Ecto neural progenitor cell (in vitro differentiated cells): ENCODE results near the gene AFAP1.

Experiments used
- DNase-seq: peaks from one replicate; pipeline ENCODE4 v3.0.0-alpha.2; 2018; ENCODE audit warnings: low spot score

AFAP1 gene

DNA sequence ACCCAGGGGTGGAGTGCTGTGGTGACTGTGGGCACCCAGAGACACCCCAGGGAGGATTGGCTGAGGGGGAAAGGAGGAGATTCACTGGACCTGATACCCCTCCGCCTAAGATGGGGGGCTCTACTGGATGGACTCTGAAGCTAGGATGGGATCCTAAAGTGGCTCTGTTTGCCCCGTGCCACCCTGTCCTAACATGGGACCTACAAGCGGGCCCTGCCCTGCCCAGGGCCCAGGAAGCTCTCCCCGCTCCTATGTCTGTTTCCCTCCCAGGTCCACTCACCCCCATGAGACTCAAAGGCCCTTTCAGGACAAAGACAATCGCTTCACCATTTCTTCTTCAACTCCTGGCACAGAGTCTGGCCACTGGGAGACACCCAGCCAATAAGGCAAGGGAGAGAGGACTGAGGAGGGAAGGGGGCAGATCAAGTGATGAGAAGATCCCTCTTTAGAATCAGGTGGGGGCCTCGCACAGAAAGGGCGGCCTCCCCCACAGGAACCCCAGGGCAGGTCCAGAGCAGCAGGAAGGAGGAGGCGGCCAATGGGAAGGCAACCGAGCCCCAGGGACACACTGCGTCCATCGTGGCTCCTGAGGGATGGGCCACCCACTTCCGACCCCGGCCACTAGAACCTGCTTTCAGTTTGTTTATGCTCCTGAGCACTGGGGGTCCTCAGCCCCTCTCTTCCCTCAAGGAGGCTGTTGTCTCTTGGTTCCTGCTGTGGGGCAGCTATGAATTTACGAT lies 155.4 kb downstream of the AFAP1 start:
- no peak for DNase-seq

DNA sequence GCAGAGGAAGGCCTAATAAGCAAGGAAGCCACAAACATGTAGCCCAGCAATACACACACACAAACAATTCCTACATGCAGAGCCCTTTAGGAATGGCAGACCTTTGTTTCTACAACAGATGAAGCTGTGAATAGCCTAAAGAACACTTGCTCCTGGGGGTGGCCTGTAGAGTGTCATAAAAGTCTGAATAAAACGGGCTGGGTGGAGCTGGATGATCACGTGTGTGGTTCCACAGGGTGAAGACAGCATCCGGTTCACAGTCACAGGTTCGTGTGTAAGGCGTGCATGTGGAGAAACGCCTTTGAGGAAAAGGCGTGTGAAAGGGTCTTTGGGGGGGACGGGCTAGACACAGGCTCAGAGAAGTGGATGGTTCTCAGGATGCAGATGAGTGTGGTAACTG lies 156.1 kb downstream of the AFAP1 start:
- DNase-seq: no peak

DNA sequence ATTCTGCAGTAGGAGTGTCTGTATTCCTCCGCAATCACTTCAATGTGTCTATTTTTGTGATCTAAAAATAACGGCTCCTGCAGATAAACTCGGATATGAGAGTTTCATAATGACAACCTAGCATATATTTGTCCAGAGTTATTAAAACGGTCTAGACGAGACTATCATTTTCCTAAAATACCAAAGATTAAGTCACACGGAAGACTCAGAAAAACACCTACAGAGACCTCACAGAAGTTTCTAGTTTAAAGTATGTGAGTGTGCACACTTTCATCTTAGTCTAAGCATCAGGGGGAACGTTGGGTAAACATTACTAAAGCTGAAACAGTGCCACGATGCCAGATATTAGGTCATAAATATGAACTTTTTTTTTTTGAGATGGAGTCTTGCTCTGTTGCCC lies 156.9 kb downstream of the AFAP1 start:
- DNase-seq: no peak

DNA sequence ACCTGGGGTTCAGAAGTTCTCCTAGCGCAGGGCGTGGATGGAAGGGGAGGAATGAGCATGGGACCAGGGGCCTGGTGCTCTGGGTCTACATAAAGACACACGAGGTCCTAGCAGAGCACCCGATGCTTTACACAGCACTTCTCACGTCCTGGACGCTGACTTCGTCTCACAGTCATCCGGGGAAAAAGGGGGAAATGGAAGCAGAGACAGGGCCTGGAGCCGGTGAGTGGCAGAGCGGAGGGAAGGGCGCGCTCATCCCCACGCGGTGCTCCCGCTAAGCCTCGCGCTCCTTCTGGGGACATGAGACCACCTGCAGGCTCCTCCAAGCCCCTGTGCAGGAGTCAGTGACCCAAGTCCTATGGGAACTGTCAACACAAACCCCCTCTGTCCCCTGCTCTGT lies 157.7 kb downstream of the AFAP1 start:
- DNase-seq: no peak

DNA sequence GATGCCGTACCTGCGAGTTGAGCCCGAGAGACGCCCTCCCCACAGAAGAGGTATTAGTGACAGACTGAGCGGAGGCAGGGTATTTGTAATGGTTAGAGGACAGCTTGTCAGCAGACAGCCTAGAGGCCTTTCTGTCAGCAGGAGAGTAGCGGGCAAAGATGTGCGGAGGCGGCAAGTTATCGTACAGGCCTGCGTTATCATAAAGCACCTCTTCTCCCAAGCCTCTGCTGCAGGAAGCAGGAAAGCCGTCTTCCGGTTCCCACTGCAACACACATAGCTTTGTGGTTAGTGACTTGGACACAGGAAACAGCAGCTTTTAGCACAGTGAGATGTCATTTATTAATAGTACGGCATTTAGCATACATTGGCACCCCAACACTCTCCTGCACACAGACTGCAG lies 158.3 kb downstream of the AFAP1 start:
- DNase-seq: no peak

DNA sequence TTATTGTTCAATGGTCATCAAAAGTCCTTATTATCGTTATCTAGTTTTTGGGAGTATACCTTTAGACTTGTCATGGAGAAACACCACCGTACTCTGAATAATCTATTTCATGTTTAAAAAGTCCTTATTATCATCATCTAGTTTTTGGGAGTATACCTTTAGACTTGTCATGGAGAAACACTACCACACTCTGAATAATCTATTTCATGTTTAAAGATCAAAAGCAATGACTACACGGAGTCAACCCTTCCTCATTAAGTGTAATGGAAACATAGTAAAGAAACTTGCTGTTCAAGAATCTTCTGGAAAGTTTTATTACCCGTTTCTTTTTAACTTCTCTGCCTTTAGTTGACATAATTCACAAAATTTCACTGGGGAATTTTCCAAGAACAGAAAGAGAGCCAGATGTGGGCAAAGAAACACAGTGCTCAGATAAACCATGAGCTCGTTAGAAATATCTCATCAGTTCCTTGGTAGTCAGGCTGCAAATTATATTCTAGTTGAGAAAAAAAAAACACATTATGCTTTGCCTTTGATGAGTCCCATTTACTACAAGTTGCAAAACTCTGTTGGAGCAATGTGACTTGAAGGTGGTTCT lies 158.8 kb downstream of the AFAP1 start:
- DNase-seq: no peak

DNA sequence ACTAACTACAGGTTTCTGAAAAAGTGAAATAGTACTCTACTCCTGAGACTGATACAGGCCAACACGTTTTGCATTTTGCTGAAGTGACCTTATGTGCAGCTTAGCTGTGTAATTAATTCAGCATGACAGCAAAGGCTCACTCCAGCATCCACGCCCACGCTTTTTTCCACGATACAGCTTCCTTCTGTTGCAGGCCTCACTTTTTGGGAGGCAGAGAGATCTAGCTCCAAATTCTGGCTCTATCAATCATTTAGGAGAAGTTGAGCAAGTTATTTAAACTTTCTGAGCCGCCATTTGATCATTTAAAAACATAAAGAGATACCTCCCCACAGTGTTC lies 160.3 kb downstream of the AFAP1 start:
- no peak for DNase-seq

DNA sequence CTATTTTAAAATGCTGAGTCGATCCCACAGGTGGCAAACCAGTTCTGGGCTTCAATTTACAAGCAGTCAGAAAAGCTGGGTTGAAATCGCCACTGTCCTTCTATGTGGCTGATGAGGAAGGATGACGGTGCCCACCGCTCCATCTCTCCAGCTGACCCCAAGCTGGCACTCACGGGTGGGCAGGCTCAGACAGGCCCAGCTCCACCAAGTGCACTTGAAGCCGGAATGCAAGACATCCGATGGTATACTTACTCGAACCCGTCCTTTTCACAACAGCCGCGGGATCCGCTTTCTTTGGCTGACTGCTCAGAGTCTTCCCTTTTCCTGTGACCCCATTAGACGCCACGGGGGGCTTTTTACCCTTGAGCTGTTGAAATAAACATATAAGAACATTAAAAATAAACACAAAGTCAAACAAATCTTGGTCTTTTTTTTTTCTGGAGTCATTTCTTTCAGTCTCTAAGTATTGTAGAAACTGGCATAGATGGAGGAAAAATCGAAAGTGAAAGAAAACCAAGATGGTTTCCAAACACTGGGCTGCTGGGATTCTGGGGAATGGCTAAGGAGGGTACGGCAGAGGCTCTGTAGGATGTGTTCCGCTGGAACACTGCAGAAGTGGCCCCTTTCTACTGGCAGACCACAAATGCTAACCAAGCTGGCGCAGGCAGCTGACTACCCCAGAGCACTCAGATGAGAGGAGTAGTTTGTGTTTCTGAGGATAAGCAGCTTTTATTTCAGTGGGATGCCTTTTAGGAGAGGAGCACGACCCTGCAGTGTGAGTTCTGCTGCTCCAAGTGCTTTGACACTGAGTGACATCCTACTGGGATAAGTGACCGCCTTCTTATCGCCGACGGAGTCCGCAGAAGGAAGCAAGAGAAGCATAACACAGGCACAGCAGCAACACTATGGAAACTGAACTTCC lies 160.9 kb downstream of the AFAP1 start:
- no peak for DNase-seq

DNA sequence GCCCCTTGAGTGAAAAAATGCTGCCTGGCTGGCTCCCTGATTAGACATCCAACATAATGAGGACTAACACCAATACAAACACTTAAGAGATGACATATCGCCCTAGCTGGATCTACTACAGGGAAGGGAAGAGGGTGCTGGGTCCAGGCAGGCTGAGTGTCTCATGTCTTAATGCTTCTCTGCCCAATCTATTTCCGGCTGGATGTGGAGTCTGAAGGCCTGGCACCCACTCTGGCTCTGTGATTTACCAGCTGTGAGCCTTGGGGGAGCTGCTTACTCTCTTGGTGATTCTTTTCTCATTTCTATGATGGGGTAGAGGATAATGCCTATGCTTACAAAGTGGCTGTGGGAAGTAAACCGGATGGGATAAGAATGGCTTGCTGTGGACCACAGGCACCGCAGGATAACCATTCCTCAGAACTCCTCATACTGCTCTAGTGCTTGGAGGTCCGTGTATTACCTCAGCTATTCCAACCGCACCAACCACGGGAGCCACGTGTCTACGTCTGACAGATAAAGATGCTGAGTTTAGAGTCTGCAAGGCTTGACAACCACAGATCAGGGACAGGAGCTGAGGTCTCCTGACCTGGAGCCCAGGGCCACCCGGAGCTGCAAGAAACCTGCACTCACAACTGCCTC lies 161.7 kb downstream of the AFAP1 start:
- DNase-seq: no peak

DNA sequence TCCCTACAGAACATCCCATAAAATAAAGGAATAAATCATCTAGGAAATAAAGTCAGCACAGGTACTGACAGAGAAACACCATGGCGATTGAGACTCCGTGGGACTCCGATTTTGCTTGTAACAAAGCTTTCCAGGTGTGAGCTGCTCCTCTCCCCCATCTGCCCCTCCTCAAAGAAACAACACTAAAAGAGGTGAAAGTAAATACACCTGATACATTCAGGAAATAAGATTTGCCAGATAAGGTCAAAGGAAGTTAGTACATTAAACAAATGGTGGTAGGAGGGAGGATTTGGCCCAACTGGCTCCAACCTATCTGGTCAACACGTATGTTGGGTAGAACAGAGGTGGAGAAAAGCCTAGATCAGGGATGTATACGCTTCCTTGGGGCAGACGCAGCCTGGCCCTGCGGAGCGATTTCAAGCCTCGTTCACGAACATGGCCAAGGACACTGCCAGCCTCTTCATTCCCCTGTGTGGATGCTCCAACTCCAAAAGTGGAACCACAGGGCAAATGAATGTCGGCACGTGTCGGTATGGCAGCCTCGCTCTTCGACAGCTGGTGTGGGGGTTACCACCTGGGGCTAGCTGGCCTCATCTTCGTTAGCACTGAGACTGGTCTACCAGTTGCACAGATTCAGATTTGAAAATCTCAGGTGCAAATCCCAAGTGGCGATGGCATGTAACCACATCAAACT lies 162.5 kb downstream of the AFAP1 start:
- DNase-seq: no peak

DNA sequence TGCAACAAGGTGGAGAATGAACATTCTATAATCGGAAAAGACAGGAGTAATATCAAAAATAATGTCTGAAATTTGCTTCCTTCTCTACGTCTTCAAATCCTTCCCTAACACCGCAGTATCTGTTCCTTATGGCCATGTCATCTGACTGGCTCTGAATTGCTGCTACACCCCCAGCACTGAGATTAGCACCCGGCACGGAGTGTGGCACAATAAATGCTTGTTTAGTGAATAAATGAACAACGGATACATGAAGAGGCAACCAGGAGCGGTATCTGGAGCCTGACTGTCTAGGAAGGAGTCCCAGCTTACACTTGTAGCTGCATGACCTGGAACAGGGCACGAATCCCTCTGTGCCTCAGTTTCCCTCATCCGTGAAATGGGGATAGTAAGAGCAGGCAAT lies 164.3 kb downstream of the AFAP1 start:
- DNase-seq: no peak

DNA sequence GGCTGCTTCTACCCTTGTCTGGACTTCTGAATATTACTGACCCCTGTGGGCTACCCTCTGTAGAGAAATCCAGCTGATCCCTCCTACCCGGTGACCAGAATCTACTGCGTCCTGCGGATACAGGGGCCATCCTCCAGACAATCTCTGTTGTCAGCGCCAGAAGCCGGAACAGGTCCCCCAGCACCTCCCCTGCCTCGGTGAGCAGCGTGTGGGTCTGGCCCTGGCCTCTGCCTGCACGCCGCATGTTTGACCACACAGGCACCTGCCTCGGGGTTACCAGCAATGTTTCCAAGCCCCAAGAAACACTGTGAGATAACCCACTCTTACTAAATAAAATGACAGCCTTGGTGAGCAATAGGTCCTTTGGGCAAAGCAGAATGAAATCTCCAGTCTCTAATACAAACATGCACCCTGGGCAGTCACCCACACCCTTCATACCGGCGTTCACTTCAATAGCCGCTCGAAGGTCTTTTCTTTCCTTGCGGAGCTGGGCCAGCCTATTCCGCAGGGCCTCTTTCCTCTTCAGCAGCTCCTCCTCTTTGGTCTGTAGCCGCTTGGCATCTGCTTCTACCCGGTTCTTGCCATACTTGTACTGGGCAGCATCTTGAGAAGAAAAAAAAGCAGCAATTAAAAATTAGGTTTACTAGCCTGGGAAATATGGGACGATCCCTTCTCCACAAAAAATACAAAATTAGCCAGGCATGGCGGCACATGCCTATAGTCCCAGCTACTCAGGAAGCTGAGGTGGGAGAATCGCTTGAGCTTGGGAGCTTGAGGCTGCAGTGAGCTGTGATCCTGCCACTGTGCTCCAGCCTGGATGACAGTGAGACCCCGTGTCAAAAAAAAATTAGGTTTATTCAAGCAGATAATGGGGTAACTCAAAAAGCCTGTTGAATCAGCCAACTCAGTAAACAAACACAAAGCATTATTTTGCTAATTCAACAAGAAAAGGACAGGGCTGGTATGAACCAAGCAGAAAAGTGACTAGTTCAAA lies 165.1 kb downstream of the AFAP1 start:
- no peak for DNase-seq

DNA sequence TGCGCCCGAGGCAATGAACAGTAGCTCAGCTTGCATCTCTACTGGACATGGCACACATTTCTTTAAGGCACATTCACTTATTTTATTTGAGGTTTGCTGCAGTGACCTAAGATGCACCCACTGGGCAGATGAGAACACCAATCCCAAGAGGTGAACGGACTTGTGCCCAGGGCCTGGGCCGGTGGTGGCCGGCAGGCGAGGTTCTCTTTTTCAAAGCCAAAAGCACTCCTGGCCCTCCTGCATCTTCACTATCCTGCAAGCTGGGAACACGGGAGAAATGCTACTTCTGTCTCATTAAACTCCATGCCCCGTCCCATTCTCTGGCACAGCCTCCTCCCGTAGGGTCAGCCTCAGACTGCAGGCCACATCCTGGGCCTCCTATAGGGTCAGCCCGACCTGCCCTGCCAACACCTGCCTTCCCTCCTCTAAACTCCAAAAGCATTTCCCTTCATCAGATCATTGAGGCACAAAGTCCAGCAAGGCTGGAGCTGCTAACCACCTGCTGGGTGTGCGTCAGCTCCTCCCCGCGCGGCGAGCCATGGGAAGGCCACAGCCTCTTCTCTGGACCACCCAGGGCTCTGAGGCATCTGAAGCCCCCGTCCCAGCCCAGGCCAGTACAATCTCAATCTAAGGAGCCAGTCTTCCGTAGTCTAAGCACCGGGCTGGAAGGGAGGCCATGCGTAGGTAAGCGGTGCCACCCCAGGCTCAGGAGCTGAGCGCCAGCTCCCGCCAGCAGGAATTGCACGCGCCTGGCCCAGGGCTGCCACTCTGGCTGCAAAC lies 166.1 kb downstream of the AFAP1 start:
- no peak for DNase-seq

DNA sequence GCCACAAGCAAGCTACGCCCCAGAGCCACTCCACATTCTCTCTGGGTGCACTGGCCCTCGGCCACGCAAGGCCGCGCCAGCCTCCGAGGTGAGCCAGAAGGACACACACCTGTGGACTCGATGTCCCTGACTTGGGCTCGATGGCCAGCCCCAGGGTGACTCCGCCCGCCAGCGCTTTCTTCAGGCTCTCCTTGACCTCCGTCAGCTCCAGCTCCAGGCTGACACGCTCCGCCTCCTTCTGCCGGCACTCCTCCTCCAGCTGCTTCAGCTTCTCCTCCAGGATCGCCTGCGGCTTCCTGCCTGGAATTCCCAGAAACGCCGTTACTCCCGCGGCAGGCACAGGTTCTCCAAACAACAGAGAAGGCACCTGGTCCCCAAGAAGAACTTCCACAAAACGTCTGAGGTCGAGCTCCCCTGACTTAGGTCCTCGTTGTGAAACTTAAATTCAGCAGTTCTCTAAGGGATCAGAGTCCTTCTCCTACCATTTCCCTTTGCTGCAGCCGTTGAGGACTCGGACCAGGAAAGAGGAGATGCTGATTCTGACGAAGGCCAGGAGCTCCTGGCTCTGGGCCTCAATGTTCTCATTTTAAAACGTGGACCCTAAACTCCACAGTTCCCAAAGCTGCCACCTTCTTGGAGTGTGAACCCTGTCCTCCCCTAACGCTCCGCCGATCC lies 166.8 kb downstream of the AFAP1 start:
- no peak for DNase-seq

DNA sequence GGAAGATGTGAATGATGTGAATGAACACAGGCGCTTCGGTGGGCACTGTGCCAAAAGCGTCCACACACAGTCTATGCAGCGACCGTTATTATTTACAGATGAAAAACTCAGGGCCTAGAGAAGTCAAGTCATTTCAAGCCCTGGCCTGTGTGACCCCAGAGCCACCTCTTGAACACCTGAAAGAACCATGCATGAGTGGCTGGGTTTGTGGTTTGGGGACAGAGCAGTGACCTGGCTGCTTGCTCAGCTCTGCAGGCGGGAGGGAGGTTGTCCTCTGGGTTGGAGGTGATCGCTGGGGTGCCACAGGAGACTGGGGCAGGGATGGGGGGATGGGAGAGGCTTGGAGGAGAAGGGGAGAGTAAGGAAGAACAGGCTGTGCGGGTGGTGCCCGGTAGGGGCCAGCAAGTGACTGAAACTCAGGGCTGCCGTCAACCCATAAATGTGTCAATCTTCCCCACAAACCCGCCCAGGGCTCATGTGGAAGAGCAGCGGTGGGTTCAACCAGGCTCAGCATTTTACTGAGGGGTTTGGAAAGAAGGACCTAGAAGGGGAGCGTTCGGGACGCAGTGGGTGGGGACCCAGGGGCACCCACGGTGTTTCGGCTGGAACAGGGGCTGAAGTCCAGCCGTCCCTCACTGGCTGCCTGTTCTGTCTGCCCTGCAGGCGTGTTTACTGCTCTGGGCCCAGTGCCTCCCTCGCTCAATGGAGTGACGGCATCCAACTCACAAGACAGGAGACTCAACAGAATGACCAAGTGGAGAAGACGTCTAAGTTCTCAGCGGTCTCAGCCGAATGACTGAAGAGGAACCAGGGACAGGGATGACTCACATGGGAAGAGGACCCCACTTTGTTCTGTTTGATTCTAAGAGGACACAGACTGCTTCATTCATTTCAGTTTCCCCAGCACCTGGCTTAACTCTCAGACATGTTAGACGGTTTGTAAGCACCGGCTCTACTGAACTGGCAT lies 167.8 kb downstream of the AFAP1 start:
- DNase-seq: no peak

DNA sequence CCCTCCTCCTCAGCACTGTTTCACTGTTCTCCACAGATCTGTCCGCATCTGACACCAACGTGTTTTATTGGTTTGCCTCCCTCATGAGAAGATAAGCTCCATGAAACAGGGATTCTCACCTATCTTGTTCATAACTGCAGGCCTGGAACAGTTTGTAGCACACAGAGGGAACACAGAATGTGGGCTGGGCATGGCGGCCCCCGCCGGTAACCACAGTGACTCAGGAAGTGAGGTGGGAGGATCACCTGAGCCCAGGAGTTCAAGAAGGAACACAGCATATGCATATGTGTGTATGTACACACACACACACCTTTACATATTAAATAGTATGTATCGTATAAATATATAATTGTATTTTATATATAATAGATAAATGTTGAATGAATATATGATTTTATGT lies 168.6 kb downstream of the AFAP1 start:
- DNase-seq: no peak

DNA sequence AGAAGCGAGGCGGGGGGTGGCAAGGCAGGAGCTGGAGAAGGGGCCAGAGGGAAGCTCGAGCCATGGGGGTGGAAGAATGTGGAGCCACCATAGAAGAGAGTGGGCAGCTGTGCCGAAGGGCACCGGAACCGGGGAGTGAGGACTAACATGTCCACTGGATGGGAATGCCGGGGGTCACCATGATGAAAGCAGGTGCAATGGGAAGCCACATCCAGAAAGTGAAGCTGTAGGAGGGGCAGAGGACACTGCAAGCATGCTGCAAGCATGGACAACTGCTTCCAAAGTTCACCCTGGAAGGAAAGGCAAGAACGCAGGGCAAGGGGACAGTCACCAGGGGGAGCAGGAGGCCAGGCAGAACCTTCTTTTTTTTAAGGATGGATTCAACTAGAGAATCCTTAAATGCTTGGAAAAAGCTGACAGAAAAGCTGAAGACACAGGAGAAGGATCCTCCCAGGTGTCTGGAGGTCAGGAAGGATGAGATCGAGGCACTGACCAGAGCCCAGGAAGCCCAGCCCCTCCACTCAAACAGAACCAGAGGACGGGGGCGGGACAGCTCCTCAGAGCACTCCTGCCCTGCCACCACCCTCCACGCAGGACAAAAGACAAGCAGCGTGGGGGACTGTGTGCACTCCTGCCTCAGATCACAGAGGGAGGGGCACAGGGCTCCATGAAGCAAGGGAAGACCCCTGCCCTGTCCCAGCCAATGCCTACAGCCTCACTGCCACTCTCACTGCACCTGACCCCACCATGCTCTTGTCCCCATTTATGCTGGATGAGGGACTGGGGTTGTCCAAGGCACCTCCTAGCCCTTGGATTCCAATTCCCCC lies 169.2 kb downstream of the AFAP1 start:
- no peak for DNase-seq
